ENCODE results near the gene DLG5.

DLG5 gene

GRCh38 chr10:77819210-77820112 lies 107.1 kb downstream of the DLG5 start:
- no peak overlapping the region for H3K27ac ChIP-seq
- H3K36me3 ChIP-seq = peaks cover 55% of the 10 kb centered on the region
- no peaks in the 10 kb centered on the region for H3K9me3 ChIP-seq
- H3K4me2 ChIP-seq = peak overlapping the region; percentile 92
- TF ChIP-seq Cebpa-rat (IDR thresholded peaks at IDR 0.05) = no peak
- peaks cover 20% of the 10 kb centered on the region; the same call in 1 of the 2 replicates for H4K20me1 ChIP-seq
- H3K4me3 ChIP-seq = no peak overlapping the region
- peaks cover 57% of the 10 kb centered on the region for H3K4me1 ChIP-seq
- H3K27me3 ChIP-seq = no peaks in the 10 kb centered on the region
- no peak overlapping the region for H3K9ac ChIP-seq

- no peaks in the 10 kb centered on the region for H3K27me3 ChIP-seq
- peaks cover 51% of the 10 kb centered on the region for H3K4me1 ChIP-seq
- no peak overlapping the region for H3K27ac ChIP-seq
- no peaks in the 10 kb centered on the region for H3K9me3 ChIP-seq
- H3K4me2 ChIP-seq = no peak overlapping the region
- H3K9ac ChIP-seq = no peak overlapping the region
- no peak overlapping the region for H3K4me3 ChIP-seq
- TF ChIP-seq Cebpa-rat (IDR thresholded peaks at IDR 0.05) = no peak
- peaks cover 50% of the 10 kb centered on the region for H3K36me3 ChIP-seq
- H4K20me1 ChIP-seq = peaks cover 20% of the 10 kb centered on the region; the same call in 1 of the 2 replicates
Observed at GRCh38 chr10:77818378-77818777, 108.2 kb downstream of the DLG5 start.

DNA sequence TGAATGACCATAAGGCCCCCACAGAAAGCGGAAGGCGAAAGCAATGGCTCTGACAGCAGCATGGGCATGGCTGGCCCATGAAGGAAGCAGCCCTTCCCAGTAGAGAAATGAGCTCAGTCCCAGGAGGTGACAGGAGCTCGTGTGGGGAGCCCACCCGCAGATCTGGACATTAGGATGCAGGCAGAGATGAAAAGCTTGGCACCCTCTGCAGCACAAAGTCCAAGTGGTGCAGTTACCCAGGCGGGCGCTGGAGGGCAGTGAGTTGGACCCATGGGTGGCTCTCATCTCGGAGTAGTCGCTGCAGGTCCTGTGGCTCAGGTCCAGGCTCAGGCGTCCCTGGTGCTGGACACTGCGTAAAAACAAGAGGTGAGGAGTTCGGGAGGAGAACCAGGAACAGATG lies 109.0 kb downstream of the DLG5 start:
- Histone ChIP-seq H3K36me3 (peaks cover 58% of the 10 kb centered on the region), H3K9ac (no peak overlapping the region), H3K27ac (no peak overlapping the region), H3K4me3 (no peak overlapping the region), H3K4me1 (peaks cover 51% of the 10 kb centered on the region), H4K20me1 (peaks cover 20% of the 10 kb centered on the region; the same call in 1 of the 2 replicates), H3K4me2 (peak overlapping the region; percentile 26; the same call in 1 of the 2 replicates), H3K27me3 (no peaks in the 10 kb centered on the region), H3K9me3 (no peaks in the 10 kb centered on the region)
- TF ChIP-seq Cebpa-rat (IDR thresholded peaks at IDR 0.05) = no peak

DNA sequence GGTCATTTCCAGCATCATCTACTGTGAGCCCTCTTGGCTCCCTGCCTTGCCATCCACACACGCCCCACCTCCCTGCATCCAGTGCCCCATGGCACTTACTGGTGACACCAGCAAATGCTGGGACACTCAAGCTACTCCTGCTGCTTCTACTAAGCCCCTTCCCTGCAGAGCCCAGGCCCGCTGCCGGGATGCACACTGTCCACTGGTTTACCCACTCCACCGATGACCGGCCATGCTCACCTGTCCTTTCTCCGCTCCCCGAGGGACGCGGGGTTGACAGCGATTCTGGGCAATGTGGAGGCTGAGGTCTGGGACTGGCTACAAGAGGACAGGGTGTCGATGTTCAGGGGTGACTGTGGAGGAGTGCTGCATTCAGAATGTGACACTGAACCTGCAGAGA lies 110.2 kb downstream of the DLG5 start:
- H3K27me3 ChIP-seq = no peaks in the 10 kb centered on the region
- peaks cover 39% of the 10 kb centered on the region for H3K4me1 ChIP-seq
- peaks cover 69% of the 10 kb centered on the region for H3K36me3 ChIP-seq
- no peak overlapping the region for H3K4me3 ChIP-seq
- no peak for TF ChIP-seq Cebpa-rat (IDR thresholded peaks at IDR 0.05)
- no peak overlapping the region for H3K4me2 ChIP-seq
- H4K20me1 ChIP-seq = peaks cover 11% of the 10 kb centered on the region; the same call in 1 of the 2 replicates
- no peaks in the 10 kb centered on the region for H3K9me3 ChIP-seq
- H3K9ac ChIP-seq = no peak overlapping the region
- no peak overlapping the region for H3K27ac ChIP-seq

DNA sequence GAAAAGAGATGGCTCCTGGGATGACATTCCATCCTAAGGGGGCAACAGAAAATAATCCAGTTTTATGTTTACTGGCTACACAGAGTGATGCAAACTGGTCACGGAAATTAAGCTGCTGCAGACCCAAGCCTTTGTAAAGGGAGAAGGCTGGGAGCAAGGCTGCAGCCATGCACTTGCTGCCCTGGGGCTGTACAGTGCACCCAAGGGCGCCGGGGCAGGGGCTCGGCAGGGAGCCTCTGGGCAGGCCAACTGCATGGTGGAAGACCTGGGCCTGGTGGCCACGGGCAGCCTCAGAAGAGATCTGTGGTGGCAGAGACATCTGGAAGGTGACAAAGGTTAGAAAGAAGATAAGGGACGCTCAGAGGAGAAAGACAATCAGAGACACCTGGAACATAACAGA lies 113.8 kb downstream of the DLG5 start:
- Histone ChIP-seq H3K9ac (no peak overlapping the region), H3K27ac (no peak overlapping the region), H3K4me3 (no peak overlapping the region), H3K27me3 (no peaks in the 10 kb centered on the region), H3K9me3 (no peaks in the 10 kb centered on the region), H3K4me1 (peaks cover 10% of the 10 kb centered on the region), H3K36me3 (peaks cover 85% of the 10 kb centered on the region), H3K4me2 (no peak overlapping the region), H4K20me1 (no peaks in the 10 kb centered on the region; the same call in 1 of the 2 replicates)
- TF ChIP-seq Cebpa-rat (IDR thresholded peaks at IDR 0.05) = no peak

DNA sequence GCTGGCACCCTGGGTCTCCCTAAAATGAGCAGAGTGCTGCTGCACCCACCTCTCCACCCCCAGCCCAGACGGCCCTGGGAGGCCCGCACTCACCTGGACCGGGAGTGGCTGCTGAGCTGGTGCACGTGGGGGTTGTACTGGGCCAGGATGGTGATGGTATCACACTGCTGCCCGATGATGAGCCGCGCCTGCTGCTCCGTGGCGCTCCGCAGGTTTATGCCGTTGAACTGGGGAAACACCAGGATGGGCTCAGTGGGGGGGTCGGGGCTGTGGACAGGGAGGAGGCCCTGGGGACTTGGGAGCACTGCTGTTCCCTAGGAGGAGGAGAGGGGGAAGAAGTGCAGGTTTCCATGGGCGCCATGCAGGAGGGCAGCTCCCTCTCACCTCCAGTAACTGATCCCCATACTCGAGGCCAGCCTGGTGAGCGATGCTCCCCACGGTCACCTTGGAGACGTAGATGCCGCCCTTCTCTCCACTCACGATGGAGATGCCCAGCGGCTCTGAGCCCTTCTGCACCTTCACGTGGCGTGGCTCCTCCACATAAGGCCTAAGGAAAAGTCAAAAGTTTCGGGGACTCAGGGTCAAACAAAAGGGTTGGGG lies 114.6 kb downstream of the DLG5 start:
- Histone ChIP-seq H3K9ac (no peak overlapping the region), H3K4me2 (no peak overlapping the region), H3K27ac (no peak overlapping the region), H4K20me1 (no peaks in the 10 kb centered on the region; the same call in 1 of the 2 replicates), H3K36me3 (peaks cover 85% of the 10 kb centered on the region), H3K9me3 (no peaks in the 10 kb centered on the region), H3K4me1 (peaks cover 3% of the 10 kb centered on the region), H3K27me3 (no peaks in the 10 kb centered on the region), H3K4me3 (no peak overlapping the region)
- TF ChIP-seq Cebpa-rat (IDR thresholded peaks at IDR 0.05) = no peak

- no peak overlapping the region for H3K27ac ChIP-seq
- no peak for TF ChIP-seq Cebpa-rat (IDR thresholded peaks at IDR 0.05)
- H3K4me2 ChIP-seq = no peak overlapping the region
- H3K27me3 ChIP-seq = no peaks in the 10 kb centered on the region
- no peaks in the 10 kb centered on the region for H3K9me3 ChIP-seq
- H3K9ac ChIP-seq = no peak overlapping the region
- peaks cover 84% of the 10 kb centered on the region for H3K36me3 ChIP-seq
- no peaks in the 10 kb centered on the region; the same call in 1 of the 2 replicates for H4K20me1 ChIP-seq
- H3K4me3 ChIP-seq = no peak overlapping the region
- H3K4me1 ChIP-seq = no peaks in the 10 kb centered on the region
Observed at GRCh38 chr10:77810446-77811335, 115.9 kb downstream of the DLG5 start.

GRCh38 chr10:77809336-77809735 lies 117.2 kb downstream of the DLG5 start:
- no peak overlapping the region for H3K27ac ChIP-seq
- no peaks in the 10 kb centered on the region; the same call in 1 of the 2 replicates for H4K20me1 ChIP-seq
- H3K27me3 ChIP-seq = no peaks in the 10 kb centered on the region
- H3K9ac ChIP-seq = no peak overlapping the region
- H3K4me1 ChIP-seq = no peaks in the 10 kb centered on the region
- H3K36me3 ChIP-seq = peaks cover 91% of the 10 kb centered on the region
- H3K4me3 ChIP-seq = no peak overlapping the region
- TF ChIP-seq Cebpa-rat (IDR thresholded peaks at IDR 0.05) = no peak
- no peak overlapping the region for H3K4me2 ChIP-seq
- H3K9me3 ChIP-seq = no peaks in the 10 kb centered on the region

GRCh38 chr10:77807706-77808105 lies 118.8 kb downstream of the DLG5 start:
- Histone ChIP-seq H3K9me3 (no peaks in the 10 kb centered on the region), H4K20me1 (no peaks in the 10 kb centered on the region; the same call in 1 of the 2 replicates), H3K4me3 (no peak overlapping the region), H3K9ac (no peak overlapping the region), H3K36me3 (peaks cover 88% of the 10 kb centered on the region), H3K4me2 (no peak overlapping the region), H3K27me3 (no peaks in the 10 kb centered on the region), H3K27ac (no peak overlapping the region), H3K4me1 (no peaks in the 10 kb centered on the region)
- TF ChIP-seq Cebpa-rat (IDR thresholded peaks at IDR 0.05) = no peak
